Hindlimb muscle (tissue), 1 donor: ENCODE measurements around the gene PRDX2. TPM values are rescaled to one million over a fixed set of nuclear protein-coding genes. Genes with fewer than 3 reads are reported as not detected.

Source experiments
- DNase-seq: peaks from one replicate; pipeline ENCODE4 v3.0.0-alpha.2; 2013
- polyA plus RNA-seq: library from polyadenylated mRNA; unstranded; fragments of 120-200 nt; gene quantifications from one replicate; pipeline ENCODE4 v1.2.1, GENCODE V29; 2013; ENCODE audit not compliant: insufficient read length

PRDX2 gene
- polyA plus RNA-seq, 1 donor, result 169 TPM

DNA sequence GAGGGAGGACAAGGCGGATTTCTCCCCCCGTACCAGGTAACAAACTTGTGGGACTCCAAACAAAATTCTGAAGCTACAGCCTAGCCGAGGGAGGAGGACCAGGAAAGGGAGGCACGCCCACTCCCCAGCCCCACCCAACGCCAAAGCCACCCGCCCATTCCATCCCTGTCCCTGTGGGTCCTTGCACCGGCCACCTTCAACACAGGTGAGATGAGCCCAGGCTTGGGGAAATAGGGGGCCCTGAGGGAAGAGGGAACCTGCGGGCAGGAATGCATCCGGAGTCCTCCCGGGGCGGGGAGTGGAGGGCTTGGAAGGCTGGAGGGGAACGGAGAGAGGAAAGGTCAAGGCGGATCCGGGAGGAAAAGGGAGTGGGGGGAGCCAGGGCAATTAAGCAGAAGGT, 50.0 kb downstream of the PRDX2 start, which contains the start of gene BEST2:
Gene BEST2 (plus strand): TSS at position 157 of the 400 bp plus-strand sequence. CDS start 802 bp downstream, outside the sequence.
- DNase-seq, result no peak

DNA sequence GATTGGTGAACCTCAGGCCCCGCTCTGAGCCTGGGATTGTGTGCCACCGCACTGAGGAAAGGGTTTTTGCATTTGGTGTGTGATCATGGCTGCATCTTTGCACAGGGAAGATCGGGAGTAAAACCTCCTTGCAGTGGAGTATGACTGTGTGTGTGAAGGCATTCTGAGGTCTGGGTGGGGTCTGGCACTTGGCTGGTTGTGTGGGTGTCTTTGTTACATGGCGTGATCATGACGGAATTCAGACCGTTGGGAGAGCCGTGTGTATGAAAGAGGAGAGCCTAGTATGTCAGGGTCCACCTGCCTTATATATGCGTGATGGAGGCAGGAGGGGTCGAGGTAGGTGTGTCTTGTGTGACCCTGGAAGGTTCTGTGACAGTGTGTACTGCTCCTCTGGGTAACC, 50.7 kb downstream of the PRDX2 start:
- DNase-seq, result no peak

DNA sequence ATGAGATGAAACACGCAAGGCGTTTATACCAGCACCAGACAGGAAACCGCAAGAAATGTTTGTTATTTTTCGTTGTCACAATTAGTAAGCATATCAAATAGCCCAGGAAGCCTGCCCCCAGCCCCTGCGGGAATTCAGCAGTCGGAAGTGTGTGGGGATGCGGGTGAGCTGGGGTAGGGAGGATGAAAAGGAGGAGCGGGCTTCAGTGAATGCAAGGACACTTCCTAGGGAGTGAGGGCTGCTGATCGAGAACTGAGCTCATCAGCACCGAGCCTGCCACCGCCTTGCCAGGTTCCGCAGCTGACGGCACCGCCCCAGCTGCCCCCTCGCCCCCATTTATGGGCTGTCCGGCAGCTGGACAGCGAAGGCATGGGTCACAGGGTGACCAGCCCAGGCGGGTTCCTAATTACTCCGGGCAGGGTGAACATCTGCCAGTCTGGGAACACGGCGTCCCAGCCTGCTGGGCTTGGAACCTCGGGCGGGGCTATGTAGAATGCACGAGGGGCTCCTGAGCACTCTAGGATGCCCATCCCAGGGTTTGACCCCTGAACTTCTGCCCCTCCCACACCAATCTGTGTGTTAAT, 51.6 kb downstream of the PRDX2 start:
- no peak for DNase-seq

DNA sequence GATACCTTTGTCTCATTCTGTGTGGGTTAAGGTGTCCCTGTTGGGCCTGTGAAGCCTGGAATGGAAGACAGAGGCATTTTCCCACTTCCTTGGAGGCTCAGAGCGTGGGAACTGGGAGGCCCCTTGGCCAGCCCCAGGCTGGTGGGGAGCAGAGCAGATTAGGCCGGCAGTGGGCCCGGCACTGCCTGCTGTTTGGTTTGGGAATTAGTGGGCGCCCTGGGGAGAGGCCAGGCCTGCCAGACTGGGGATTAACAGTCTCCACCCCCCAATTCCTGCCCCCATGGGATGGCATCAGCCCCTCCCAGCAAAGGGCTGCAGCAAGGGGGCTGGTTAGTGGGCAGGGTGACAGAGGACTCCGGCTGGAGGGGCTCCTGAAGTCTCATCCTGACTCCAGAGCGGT, 53.1 kb downstream of the PRDX2 start:
- DNase-seq, result no peak

Other genes with a start within 250 kb of the PRDX2 start
- gene ZNF490, start 191.0 kb downstream of the PRDX2 start, polyA plus RNA-seq, result 3.8 TPM
- gene ZNF791, start 190.9 kb downstream of the PRDX2 start, polyA plus RNA-seq, result 13.3 TPM
- 35.6 TPM for gene MAN2B1, start 135.1 kb downstream of the PRDX2 start, polyA plus RNA-seq
- gene WDR83, start 135.0 kb downstream of the PRDX2 start, polyA plus RNA-seq, result 12.3 TPM
- gene DHPS, start 119.9 kb downstream of the PRDX2 start, polyA plus RNA-seq, result 73.4 TPM
- gene GNG14, start 113.8 kb downstream of the PRDX2 start, polyA plus RNA-seq, result 0.65 TPM
- gene FBXW9, start 105.2 kb downstream of the PRDX2 start, polyA plus RNA-seq, result 5.2 TPM
- 60.9 TPM for gene TNPO2, start 77.9 kb downstream of the PRDX2 start, polyA plus RNA-seq
- gene TRIR, start 67.1 kb downstream of the PRDX2 start, polyA plus RNA-seq, result 191 TPM
- gene GET3, start 64.3 kb downstream of the PRDX2 start, polyA plus RNA-seq, result 41.1 TPM
- gene BEST2, start 50.0 kb downstream of the PRDX2 start, polyA plus RNA-seq, result 0.09 TPM
- 30.2 TPM for gene HOOK2, start 26.2 kb downstream of the PRDX2 start, polyA plus RNA-seq
- 36.5 TPM for gene JUNB, start 10.3 kb downstream of the PRDX2 start, polyA plus RNA-seq
- gene THSD8, start 269 bp upstream of the PRDX2 start, polyA plus RNA-seq, result 2.2 TPM
- gene RNASEH2A, start 4.8 kb upstream of the PRDX2 start, polyA plus RNA-seq, result 21.9 TPM
- not detected for gene RTBDN, start 32.8 kb upstream of the PRDX2 start, polyA plus RNA-seq
- gene MAST1, start 36.7 kb upstream of the PRDX2 start, polyA plus RNA-seq, result 0.27 TPM
- gene DNASE2, start 79.6 kb upstream of the PRDX2 start, polyA plus RNA-seq, result 10.9 TPM
- gene KLF1, start 85.4 kb upstream of the PRDX2 start, polyA plus RNA-seq, result 0.88 TPM
- 30.4 TPM for gene GCDH, start 89.4 kb upstream of the PRDX2 start, polyA plus RNA-seq
- gene SYCE2, start 117.5 kb upstream of the PRDX2 start, polyA plus RNA-seq, result 3.3 TPM
- 43.3 TPM for gene FARSA, start 131.9 kb upstream of the PRDX2 start, polyA plus RNA-seq
- gene CALR, start 136.8 kb upstream of the PRDX2 start, polyA plus RNA-seq, result 361 TPM
- 156 TPM for gene RAD23A, start 144.1 kb upstream of the PRDX2 start, polyA plus RNA-seq
- gene GADD45GIP1, start 155.4 kb upstream of the PRDX2 start, polyA plus RNA-seq, result 48.4 TPM
- 0.18 TPM for gene DAND5, start 167.8 kb upstream of the PRDX2 start, polyA plus RNA-seq
- 112 TPM for gene NFIX, start 193.7 kb upstream of the PRDX2 start, polyA plus RNA-seq